CD4-positive, alpha-beta T cell treated with Interleukin-21 for 1 hour (primary cell): ENCODE measurements around the gene TMEM132D.

Experiments used
- DNase-seq: peaks from one replicate; pipeline ENCODE4 v3.0.0-alpha.2; 2020

Gene TMEM132D

DNA sequence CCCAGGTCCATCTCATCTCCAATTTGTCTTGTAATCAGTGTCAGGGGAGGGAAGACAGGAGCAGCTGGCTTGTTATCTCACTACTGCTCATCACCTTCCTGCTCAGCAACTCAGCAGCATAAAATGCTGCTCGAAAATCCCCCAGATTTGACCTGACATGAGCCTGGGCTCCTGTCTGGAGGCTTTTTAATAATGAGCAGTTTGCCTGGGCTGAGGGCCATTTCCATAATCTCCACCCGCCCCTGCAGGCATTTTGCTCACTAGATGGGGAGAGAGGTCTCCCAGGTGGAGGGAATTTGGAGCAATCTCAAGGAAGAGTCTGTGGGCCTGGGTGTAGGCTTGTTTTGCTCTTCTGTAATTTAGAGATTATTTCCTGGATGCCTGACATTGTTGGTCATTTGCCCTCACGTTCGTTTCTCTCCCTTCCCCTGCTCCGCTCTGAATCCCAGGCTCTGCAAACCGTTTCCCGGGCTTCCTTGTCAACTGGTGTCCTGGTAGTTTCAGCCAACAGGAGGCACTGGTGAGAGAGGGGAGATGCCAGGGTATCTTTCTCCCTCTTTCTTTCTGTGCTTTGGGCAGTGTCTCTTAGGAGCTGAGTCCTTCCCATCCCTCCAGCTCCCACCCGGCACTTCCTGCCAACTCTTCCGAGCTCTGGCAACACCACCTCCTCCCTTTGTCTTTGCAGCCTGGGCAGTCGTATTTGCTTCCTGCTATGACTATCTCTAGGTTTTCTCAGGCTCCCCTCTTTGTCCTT, 751.3 kb downstream of the TMEM132D start:
- no peak for DNase-seq

DNA sequence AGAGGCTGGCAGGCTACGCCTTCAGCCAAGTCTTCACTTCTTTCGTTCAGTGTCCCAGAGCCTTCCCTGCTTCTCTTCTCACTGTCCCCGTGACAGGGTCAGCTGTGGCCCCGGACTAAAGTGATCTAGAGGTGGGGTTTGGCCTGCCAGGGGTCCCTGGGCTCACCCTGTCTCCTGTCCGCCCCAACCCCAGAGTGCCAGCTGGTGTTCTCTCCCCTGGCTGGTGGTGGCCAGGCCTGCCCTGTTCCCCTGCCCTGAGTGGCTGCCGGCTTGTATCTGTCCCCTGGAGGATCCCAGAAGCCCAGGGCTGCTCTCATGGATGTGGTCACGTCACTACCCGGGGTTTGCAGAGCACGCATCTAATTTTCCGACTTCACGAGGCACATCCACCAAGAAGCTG, 753.1 kb downstream of the TMEM132D start:
- DNase-seq: no peak

DNA sequence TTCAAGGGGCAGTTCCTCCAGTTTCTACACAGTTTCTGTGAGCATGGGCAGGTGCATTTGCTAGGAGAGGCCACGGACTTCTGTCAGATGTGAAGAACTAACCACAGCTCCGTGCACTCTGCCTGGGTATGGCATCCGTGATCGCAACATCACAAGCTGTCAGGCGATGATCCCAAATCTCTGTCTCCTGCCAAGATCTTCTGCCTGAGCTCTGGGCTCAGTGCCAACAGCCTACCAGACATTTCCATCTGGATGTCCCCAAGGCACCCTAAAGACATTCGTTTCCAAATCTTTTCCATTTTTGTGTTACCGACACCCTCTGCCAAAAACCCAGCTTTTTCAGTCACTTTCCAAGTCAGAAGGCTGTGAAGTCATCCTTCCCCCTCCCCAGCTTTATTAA, 758.4 kb downstream of the TMEM132D start:
- no peak for DNase-seq

DNA sequence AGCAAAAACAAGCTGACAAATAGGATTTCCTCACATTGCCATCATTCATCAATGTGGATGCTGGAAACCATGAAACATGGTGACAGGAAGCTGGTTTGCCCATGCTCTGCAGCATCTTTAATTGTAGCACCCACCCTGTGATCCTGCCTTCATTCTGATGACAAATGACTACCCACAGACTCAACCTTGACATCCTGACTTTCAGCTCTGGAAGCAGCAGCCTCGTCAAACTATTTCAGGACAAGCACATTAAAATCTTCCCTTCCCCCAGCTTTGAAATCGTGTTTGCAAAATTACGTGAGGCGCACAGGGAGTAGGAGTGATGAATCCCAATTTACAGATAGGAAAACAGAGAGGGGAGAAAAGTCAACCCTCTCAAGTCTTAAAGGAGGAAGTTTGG, 765.0 kb downstream of the TMEM132D start:
- no peak for DNase-seq

DNA sequence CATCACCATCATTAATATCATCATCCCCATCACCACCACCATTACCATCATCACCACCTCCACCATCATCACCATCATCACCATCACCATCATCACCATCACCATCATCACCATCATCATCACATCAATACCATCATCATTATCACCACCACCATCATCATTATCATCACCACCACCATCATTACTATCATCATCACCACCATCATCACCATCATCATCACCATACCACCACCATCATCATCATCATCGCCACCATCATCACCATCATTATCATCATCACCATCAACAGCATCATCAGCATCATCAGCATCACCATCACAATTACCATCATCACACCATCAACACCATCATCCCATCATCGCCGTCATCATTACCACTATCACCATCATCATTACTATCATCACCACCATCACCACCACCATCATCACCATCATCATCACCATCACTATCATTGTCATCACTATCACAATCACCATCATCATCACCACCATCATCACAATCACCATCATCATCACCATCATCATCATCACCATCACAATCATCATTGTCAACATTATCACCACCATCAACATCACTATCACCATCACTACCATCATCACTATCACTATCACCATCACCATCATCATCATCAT, 767.0 kb downstream of the TMEM132D start:
- no peak for DNase-seq

DNA sequence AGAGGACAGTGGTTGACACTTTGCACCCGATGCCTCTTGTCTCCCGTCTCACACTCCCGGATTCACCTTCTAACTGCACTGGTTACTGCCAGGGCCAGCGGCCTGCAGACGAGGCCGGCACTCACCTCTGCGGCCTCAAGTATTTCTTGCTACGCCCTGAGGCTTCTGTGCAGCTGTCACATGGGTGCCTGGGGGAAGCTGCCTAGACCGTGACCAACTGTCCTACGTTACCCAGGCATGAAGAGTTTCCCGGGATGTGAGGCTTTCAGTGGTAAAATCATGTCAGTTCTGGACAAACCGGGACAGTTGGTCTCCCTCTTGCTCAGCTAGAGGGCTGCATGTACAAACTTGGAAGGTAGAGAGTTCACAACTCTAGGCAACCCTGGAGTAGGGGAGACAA, 776.1 kb downstream of the TMEM132D start:
- no peak for DNase-seq

DNA sequence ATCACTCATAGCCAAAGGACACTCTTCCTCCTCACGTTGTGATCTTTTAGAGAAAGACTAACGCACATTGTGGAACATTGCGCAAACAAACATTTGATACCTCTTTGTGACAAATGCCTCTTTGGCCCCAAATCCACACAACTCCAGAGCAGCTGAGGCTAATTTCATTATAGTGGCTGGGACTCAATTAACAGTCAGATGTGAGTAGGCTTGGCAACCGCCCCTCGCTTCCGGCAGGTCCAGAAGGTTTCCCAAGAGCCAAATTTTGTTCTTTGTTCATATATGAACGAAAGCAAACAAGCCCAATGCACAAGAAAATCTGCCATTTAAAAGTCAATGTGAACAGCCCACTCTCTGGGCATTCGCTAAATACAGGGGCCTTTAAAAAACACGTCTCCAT, 776.6 kb downstream of the TMEM132D start:
- DNase-seq: no peak

DNA sequence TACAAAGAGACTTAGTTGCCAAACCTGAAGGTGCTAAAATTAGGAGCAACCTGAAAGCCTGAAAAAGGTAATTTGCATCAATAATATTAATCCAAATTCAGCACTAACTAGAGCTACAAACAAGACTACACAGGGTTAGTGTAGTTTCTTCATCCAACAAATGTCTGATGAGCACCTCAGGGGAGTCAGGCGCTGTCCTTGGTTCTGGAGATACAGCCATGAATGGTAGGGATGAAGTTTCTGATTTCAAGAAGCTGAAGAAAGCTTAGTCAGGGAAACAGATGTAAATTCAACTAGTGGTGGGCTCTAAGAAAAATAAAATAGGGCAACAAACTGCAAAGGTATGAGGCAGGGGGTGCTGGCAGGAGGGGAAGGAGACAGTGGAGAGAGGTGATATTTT, 784.3 kb downstream of the TMEM132D start:
- DNase-seq: no peak

DNA sequence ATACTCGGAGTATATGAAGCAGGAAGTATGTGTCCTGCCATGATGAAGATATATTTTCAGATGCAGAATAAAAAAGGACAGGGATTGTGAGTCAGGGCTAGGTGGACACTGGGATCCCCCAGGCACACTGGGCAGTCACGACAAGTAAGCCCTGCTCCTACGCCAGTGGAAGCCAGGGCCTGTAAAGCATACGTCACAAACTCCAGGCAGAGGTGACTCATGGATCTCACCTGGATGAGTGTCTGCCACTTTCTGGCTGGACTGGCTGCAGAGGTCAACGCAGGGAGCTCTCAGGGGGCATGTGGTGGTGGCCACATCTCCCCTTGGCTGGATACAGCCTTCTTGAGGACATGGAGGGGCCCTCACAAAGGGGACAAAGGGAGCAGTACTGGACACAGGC, 788.3 kb downstream of the TMEM132D start:
- DNase-seq: no peak

DNA sequence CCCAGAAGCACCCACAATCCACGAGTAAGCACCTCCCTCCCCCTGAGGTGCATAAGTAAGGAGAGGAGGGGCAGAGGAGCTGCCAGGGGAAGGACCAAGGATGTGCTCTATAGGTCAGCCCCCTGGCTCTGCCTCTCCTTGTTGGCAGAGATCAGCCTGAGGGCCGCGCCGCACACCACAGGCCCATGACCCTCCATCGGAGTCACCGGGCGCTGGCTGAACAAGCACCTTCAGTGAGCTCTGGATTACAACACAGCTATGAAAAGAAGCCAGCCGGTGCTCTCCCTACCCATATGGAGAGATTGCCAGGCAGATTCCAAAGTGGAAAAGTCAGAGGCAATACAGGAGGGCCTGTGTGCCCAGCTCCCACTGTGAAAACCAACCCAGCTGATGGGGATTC, 793.2 kb downstream of the TMEM132D start:
- no peak for DNase-seq

DNA sequence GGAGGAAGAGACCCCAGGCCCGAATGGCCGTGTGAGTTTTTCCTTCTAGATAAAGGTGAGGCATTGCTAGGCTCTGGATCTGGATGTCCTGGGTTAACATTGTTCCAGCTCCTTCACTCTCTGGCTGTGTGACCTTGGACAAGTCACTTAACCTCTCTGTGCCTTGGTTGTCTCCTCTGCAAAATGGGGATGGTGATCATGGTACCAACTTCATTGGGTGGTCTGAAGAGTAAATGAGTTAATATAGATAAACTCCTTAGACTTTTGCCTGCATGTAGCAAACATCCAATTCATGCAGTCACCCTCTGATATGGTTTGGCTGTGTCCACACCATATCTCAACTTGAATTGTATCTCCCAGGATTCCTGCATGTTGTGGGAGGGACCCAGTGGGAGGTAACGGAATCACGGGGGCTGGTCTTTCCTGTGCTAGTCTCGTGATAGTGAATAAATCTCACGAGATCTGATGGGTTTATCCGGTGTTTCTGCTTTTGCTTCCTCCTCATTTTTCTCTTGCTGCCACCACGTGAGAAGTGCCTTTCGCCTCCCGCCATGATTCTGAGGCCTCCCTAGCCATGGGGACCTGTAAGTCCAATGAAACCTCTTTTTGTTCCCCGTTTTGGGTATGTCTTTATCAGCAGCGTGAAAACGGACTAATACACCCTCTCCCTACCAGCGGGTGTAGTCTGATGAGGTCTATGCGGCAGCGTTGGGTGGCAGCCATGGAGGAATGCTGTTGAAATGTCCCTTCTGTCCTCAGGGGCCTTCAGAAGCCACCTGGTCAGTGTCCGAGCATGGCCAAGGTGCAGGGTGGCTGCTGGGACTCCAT, 794.4 kb downstream of the TMEM132D start:
- DNase-seq: no peak

DNA sequence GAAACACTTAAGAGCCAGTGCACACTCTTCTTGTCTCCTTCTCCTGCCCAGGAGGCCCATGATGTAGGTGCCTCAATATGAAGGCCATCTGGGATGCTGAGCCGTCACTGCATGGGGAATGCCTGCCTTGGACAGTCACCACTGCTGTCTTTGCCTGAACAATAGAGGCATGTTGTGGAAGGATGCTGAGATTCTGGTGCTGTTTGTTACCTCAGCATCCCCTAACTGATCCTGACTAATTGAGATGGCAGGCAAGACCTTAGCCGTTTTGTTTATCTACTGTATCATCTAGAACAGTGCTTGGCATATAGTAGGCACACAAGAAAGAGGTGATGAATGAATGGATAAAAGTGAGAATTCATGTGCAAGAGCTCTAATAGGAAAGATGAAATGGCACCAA, 797.1 kb downstream of the TMEM132D start:
- no peak for DNase-seq

DNA sequence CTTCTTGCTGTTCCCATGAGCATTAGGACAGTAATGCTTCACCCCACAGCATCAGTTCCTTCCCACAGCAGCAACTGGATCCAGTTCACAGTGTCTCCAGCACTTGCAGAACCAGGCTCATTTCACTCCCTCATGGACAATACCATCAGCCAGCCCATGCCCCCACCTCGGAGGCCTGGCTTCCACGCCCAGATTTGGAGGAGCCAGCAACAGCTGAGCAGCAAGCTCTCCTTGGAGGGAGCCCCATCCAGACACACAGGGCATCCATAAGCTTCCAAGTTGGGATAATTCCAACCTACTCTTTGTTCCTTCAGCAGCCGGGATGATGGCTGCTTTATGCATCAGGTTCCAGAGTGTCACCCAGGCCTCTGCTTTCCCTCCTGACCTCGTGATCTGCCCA, 800.6 kb downstream of the TMEM132D start:
- DNase-seq: no peak

DNA sequence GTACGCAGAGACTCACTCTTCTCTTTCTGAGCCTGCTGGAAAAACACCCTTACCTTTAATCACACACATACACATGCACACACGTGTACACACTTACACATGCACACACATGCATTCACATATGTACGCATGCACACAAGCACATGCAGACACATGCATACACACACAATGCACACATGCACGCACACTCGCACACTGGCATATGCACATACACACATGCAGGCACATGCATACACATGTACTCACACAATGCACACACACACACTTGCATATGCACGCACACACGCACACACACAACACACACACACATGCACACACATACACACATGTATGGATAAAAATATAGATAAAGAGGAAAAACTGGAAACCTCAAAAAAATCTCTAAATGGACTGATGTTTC, 801.6 kb downstream of the TMEM132D start:
- no peak for DNase-seq

DNA sequence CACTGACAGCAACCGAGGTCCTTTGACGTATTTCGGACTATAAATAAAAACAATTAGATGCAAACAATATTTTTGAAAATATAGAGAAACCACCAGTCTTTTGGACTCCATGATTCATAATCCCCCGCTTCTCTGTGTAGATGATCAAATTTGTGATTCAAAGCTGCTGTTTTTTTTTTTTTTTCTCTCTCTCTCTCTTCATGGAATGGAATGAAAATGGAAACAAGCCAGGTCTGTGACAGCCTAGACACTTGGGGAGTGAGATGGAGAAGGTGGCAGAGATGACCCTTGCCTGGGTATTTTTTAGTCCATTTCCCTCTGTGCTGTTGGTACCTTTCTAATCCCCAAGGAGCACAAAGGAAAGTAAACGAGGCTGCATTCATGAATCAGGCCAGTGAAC, 802.0 kb downstream of the TMEM132D start:
- DNase-seq: no peak

DNA sequence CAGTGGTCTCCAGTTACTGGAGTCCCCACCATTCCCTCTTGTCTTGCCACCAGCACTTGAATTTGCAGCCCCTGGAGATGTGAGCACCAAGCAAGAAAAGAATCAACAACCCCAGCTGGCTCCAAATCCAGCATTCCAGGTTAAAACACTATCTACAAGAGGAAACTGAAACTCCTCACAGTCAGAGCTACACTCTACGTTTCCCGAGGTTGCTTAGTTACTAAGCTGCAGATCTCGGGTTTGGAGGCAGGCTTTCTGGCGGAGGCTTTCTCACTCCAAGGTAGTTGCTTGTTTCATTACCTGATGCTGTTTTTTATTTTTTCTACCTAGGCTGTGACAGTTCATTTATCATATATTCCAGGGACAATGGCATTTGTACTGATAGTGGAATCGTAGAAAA, 802.4 kb downstream of the TMEM132D start:
- DNase-seq: no peak

DNA sequence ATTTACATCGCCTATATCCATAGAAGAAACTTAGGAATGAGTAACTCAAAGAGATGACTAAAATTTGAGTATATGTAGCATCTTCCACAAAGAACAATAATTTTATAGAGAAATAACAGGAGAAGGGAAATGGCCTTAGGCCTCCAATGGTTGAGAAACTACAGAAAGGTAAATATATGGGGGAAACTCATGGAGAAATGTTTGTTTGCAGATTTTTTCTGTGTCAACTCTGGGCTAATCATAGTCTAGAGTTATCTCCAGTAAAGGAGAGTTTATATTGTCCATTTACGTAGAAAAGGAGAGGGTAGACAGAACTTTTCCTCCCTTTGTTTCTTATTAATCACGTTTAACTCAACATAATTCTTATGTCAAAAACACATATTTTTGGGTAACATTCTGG, 806.4 kb downstream of the TMEM132D start:
- no peak for DNase-seq

DNA sequence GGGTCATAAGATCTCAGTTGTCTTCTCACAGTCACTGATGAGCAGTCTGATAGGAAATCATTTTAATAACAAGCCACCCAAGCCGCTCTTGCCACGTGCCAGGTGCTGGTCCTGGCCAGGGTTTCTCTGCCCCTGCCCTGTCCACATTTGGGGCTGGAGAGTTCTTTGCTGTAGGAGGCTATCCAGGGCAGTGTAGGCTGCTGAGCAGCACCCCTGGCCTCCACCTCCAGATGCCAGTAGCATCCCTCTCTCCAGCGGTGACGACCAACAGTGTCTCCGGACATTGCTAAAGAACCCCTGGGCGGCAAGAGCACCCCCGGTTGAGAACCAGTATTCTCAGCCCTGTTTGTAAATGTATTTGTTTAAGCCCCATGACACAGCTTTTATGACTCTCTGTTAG, 806.9 kb downstream of the TMEM132D start:
- no peak for DNase-seq

DNA sequence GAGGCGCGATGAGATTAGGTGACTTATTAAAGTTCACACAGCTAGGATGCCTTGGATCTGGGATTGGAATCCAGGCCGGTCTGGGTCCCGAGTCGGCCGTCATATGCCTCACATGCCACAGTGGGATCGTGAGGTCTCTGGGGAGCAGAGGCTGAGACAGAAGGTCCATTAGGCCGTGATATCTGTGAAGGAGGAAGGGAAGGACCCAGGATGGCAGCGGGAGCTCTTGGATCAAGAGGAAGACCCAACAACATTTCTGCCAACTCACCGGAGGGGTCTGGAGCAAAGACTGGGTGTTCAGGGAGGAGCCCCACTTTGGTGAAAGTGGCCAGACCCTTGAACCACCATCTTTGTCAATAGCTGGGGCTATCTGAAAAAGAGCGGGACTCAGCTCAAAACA, 807.6 kb downstream of the TMEM132D start:
- DNase-seq: no peak

DNA sequence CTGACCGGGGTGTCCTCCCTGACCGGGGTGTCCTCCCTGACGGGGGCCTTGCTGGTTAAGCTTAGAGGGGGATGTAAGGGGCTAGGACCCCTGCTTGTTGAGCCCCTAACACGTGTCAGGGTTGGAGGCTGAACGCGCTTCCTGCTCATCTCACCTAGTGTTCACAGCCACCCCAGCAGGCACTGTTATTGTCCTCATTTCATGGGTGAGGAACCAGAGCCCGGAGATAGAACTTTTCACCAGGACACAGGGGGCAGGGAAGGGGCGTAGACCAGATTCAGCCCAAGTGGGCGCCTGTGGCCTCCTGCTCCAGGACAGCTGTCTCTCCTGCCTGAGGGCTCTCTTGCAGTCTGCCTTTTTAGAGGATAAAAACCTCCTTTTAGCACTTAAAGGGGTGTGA, 814.2 kb downstream of the TMEM132D start:
- no peak for DNase-seq

DNA sequence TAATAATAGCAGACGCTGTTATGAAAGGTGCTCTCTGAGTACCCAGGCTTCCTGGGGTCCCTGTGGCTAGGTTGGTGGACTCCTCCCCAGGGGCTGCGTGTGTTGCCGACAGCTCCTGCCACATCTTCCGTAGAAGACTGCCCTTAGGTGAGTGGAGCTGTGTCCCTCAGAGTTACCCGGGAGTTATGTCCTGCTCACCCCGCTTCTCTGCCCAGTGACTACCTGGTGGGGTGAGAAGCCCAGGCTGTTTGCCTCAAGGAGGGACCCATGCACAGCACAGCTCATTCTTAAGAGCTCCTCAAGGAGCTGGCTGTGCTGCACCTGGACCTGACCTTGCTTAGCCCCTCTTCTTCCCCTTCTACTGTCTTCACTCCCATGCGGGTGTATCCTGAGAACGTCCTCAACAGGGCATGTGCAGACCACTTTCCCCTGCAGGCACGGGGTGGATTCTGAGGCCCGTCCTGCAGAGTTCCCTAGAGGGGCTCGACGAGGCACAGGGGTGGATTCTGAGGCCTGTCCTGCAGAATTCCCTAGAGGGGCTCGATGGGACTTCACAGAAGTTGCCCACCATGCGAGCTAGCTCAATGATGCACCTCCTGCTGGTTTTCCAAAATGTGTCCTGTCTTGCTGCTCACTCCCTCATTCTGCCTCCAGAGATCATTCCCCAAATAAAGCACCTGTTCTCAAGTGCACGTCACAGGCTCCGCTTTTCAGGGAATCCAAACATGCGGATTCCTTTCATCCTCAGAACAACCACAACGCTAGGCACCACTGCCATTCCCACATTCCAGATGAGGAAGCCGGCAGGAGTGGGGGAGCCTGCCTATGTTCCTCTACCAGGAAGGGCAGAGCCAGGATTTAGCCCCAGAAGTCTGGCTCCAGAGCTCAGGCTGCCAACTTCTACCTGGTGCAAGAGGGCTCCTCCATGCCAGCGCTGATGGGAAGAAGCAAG, 818.7 kb downstream of the TMEM132D start:
- no peak for DNase-seq

DNA sequence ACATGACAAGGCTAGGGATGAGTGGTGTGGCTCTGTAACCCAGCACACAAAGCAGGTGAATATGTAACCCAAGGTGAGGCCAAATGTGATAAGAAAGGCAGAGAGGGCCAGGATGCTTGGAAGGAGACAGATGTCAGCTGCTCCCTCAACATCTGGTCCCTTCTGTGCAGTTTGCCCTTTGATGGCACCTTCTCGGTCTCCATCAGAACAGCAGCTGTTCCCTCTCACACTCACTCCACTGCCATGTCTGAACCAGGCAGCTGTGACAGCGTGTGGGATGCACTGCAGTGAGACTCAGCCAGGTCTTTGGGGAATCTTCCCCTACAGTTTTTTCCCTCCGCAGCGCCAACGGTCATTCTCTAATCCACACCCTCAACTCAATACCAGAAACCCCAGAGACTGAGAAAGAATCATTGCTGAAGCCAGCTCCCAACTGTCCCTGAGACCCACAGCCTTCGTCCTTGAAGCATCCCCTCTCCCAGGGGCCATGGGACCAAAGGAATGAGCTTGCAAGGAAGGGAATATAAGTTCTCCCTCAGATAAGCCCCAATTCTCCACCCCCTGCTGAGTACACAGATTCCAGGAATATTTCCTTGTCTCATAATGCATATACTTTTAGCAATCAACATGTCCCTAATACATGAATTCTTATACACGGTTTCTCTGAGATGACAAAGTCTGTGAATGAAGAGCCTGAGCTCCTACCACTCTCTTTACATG, 820.5 kb downstream of the TMEM132D start:
- DNase-seq: no peak
